KMS-11 (cell line): Measurements from ENCODE around the gene SLFN12.
"Not testable (repeated sequence)": the region's sequence is repeated elsewhere in the genome, so short reads cannot be mapped to it uniquely, and the experiment has no call there.

Source experiments
- H2AFZ ChIP-seq: fragments of 200-600 bp; sonication (generic); 2 replicates; pipeline ENCODE4 v1.6.1; 2016; ENCODE audit warnings: antibody characterized with exemption, mixed run types, low read depth
- H3K27ac ChIP-seq: fragments of 200-600 bp; sonication (generic); 2 replicates; pipeline ENCODE4 v1.6.1; 2016; ENCODE audit warnings: mild to moderate bottlenecking, mixed run types
- H3K27me3 ChIP-seq: fragments of 200-600 bp; sonication (generic); 2 replicates; pipeline ENCODE4 v1.6.1; 2017; ENCODE audit warnings: mild to moderate bottlenecking, low read depth, mixed run types, moderate library complexity; ENCODE audit not compliant: insufficient read depth
- H3K36me3 ChIP-seq: fragments of 200-600 bp; sonication (generic); 2 replicates; pipeline ENCODE4 v1.6.1; 2017; ENCODE audit warnings: mild to moderate bottlenecking, mixed run types; ENCODE audit not compliant: insufficient read depth
- H3K4me1 ChIP-seq: fragments of 200-600 bp; sonication (generic); 2 replicates; pipeline ENCODE4 v1.6.1; 2016; ENCODE audit warnings: mild to moderate bottlenecking, low read depth, mixed run types; ENCODE audit not compliant: poor library complexity, severe bottlenecking
- H3K4me2 ChIP-seq: fragments of 200-600 bp; sonication (generic); 2 replicates; pipeline ENCODE4 v1.7.0; 2016; ENCODE audit warnings: mild to moderate bottlenecking, mixed run types
- H3K4me3 ChIP-seq: fragments of 200-600 bp; sonication (generic); IDR thresholded peaks from 2 replicates; pipeline ENCODE4 v1.6.1; 2017; ENCODE audit warnings: low read depth, low read length, mixed read lengths; ENCODE audit not compliant: insufficient read depth
- H3K79me2 ChIP-seq: fragments of 200-600 bp; sonication (generic); 2 replicates; pipeline ENCODE4 v1.6.1; 2016; ENCODE audit warnings: low read depth, mixed run types; ENCODE audit not compliant: insufficient read depth
- H3K9ac ChIP-seq: fragments of 200-600 bp; sonication (generic); 2 replicates; pipeline ENCODE4 v1.6.1; 2016; ENCODE audit warnings: mild to moderate bottlenecking, mixed run types
- H4K20me1 ChIP-seq: fragments of 200-600 bp; sonication (generic); 2 replicates; pipeline ENCODE4 v1.6.1; 2016; ENCODE audit warnings: mild to moderate bottlenecking, mixed run types; ENCODE audit not compliant: insufficient read depth
- TF ChIP-seq, protein P1 (sequence below): fragments of 200-600 bp; sonication (generic); conservative IDR thresholded peaks from 2 replicates; pipeline ENCODE4 v1.6.1; 2017; ENCODE audit warnings: low read depth, mild to moderate bottlenecking, antibody characterized with exemption, low read length, moderate library complexity, mixed read lengths

Gene SLFN12

DNA sequence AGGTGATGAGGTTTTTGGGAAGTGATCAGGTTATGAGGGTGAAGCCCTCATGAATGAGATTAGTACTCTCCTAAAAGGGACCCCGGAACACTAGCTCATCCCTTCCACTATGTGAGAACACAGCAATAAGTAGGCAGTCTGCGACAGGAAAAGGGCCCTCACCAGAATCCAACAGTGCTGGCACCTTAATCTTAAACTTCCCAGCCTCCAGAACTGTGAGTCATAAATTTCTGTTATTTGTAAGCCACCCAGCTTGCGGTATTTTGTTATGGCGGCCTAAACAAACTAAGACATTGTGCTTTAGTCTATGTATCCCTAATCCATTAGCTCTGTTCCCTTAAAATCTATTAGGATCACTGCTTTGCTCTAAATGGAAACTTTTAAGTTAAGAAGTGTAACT is 8.5 kb downstream of the SLFN12 start:
- no peaks in the 10 kb centered on the region for H3K27me3 ChIP-seq
- no peak overlapping the region for H3K4me3 ChIP-seq
- no peak overlapping the region for H2AFZ ChIP-seq
- no peaks in the 10 kb centered on the region for H3K36me3 ChIP-seq
- no peak overlapping the region for H3K9ac ChIP-seq
- no peak overlapping the region for H3K27ac ChIP-seq
- no peaks in the 10 kb centered on the region for H3K4me1 ChIP-seq
- H3K4me2 ChIP-seq: no peak overlapping the region
- H3K79me2 ChIP-seq: no peaks in the 10 kb centered on the region
- TF ChIP-seq, protein P1, sequence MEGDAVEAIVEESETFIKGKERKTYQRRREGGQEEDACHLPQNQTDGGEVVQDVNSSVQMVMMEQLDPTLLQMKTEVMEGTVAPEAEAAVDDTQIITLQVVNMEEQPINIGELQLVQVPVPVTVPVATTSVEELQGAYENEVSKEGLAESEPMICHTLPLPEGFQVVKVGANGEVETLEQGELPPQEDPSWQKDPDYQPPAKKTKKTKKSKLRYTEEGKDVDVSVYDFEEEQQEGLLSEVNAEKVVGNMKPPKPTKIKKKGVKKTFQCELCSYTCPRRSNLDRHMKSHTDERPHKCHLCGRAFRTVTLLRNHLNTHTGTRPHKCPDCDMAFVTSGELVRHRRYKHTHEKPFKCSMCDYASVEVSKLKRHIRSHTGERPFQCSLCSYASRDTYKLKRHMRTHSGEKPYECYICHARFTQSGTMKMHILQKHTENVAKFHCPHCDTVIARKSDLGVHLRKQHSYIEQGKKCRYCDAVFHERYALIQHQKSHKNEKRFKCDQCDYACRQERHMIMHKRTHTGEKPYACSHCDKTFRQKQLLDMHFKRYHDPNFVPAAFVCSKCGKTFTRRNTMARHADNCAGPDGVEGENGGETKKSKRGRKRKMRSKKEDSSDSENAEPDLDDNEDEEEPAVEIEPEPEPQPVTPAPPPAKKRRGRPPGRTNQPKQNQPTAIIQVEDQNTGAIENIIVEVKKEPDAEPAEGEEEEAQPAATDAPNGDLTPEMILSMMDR: no peak
- no peaks in the 10 kb centered on the region for H4K20me1 ChIP-seq

DNA sequence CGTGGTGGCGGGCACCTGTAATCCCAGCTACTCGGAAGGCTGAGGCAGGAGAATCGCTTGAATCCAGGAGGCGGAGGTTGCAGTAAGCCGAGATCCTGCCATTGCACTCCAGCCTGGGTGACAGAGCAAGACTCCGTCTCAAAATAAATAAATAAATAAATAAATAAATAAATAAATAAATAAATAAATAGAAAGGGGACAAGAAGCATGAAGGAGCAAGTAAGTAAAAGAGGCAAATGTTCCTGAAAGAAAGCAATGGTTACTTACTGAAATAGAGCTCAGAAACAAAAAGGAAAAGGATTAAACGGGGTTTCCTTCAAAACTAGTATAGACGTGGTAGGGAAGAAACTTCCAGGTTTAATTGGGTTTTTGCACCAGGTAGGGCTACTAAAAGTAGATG is 11.2 kb downstream of the SLFN12 start:
- H3K27me3 ChIP-seq, H3K36me3 ChIP-seq, H3K79me2 ChIP-seq, H3K4me3 ChIP-seq, H3K27ac ChIP-seq, H3K4me2 ChIP-seq, H3K4me1 ChIP-seq, H3K9ac ChIP-seq, H2AFZ ChIP-seq, H4K20me1 ChIP-seq: not testable (repeated sequence)

DNA sequence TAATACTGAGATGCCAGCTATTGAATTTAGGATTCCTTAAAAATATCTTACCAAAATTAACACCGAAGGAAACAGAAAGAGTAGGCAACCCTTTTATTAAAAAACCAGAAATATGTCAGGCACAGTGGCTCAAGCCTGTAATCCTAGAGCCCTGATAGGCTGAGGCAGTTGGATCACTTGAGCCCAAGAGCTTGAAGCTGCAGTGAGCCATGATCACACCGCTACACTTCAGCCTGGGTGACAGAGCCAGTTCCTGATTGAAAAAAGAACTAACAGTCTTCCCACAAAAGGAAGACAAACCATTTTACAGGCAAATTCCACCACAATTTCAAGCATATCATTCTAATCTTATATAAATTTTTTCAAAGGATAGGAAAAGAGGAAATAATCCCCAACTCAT is 15.6 kb downstream of the SLFN12 start:
- H3K4me2 ChIP-seq: no peak overlapping the region
- TF ChIP-seq, protein P1: no peak
- no peaks in the 10 kb centered on the region for H3K36me3 ChIP-seq
- no peaks in the 10 kb centered on the region for H3K4me1 ChIP-seq
- H3K27ac ChIP-seq: no peak overlapping the region
- no peak overlapping the region for H2AFZ ChIP-seq
- H3K79me2 ChIP-seq: no peaks in the 10 kb centered on the region
- no peak overlapping the region for H3K4me3 ChIP-seq
- no peaks in the 10 kb centered on the region for H4K20me1 ChIP-seq
- no peak overlapping the region for H3K9ac ChIP-seq
- H3K27me3 ChIP-seq: no peaks in the 10 kb centered on the region

DNA sequence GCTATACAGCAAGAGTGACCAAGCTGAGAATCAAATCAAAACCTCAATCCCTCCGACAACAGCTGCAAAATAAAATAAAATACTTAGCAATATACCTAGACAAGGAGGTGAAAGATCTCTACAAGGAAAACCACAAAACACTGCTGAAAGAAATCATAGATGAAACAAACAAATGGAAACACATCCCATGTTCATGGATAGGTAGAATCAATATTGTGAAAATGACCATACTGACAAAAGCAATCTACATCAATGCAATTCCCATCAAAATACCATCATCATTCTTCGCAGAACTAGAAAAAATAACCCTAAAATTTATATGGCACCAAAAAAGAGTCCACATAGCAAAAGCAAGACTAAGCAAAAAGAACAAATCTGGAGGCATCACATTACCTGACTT is 17.6 kb downstream of the SLFN12 start:
- H3K36me3 ChIP-seq: not testable (repeated sequence)

DNA sequence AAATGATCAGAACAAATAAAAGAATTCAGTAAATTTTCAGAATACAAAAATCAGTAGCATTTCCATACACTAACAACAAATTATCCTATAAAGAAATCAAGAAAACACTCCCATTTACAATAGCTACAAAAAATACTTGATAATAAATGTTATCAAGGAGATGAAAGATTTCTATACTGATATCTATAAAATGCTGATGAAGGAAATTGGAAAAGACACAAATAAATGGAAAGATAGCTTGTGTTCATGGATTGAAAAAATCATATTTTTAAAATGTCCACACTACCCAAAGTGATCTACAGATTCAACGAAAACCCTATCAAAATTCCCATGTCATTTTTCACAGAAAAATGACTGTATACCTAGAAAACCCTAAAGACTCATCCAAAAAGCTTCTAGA is 18.1 kb downstream of the SLFN12 start:
- TF ChIP-seq, protein P1: no peak
- H3K27me3 ChIP-seq: no peaks in the 10 kb centered on the region
- no peak overlapping the region for H3K4me3 ChIP-seq
- no peak overlapping the region for H3K27ac ChIP-seq
- no peaks in the 10 kb centered on the region for H3K36me3 ChIP-seq
- no peaks in the 10 kb centered on the region for H3K4me1 ChIP-seq
- no peak overlapping the region for H2AFZ ChIP-seq
- no peak overlapping the region for H3K9ac ChIP-seq
- no peak overlapping the region for H3K4me2 ChIP-seq
- H3K79me2 ChIP-seq: no peaks in the 10 kb centered on the region
- H4K20me1 ChIP-seq: no peaks in the 10 kb centered on the region

More for the DNA sequence above, 17.6 kb downstream of the SLFN12 start:
- H3K79me2 ChIP-seq, H3K4me2 ChIP-seq, H3K9ac ChIP-seq, H3K27me3 ChIP-seq, H4K20me1 ChIP-seq, H3K4me3 ChIP-seq, H2AFZ ChIP-seq, H3K27ac ChIP-seq, H3K4me1 ChIP-seq: not testable (repeated sequence)
